ENCODE measurements around the gene TXLNB.
"Not testable (repeated sequence)": the region's sequence is repeated elsewhere in the genome, so short reads cannot be mapped to it uniquely, and the experiment has no call there.

DNA sequence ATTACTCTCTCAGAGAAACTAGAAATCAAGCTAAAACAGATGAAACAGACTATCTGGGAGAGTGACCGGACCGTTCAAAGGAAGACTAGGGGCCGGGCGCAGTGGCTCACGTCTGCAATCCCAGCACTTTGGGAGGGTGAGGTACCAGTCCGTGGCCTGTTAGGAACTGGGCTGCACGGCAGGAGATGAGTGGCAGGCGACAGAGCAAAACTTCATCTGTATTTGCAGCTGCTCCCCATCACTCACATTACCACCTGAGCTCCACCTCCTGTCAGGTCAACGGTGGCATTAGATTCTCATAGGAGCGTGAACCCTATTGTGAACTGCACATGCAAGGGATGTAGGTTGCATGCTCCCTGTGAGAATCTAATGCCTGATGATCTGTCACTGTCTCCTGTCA, 5.4 kb downstream of the TXLNB start:
- TF ChIP-seq, protein P1, sequence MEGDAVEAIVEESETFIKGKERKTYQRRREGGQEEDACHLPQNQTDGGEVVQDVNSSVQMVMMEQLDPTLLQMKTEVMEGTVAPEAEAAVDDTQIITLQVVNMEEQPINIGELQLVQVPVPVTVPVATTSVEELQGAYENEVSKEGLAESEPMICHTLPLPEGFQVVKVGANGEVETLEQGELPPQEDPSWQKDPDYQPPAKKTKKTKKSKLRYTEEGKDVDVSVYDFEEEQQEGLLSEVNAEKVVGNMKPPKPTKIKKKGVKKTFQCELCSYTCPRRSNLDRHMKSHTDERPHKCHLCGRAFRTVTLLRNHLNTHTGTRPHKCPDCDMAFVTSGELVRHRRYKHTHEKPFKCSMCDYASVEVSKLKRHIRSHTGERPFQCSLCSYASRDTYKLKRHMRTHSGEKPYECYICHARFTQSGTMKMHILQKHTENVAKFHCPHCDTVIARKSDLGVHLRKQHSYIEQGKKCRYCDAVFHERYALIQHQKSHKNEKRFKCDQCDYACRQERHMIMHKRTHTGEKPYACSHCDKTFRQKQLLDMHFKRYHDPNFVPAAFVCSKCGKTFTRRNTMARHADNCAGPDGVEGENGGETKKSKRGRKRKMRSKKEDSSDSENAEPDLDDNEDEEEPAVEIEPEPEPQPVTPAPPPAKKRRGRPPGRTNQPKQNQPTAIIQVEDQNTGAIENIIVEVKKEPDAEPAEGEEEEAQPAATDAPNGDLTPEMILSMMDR (IDR thresholded peaks at IDR 0.05), result not testable (repeated sequence)
- TF ChIP-seq POLR2A (IDR thresholded peaks at IDR 0.05), result not testable (repeated sequence)
